ENCODE measurements around the gene RGS11.

GRCh38 chr16:307691-308312 lies 32.1 kb upstream of the RGS11 start:
- no peak for TF ChIP-seq CTCF (conservative IDR thresholded peaks at IDR 0.05 in 1 of 2, IDR thresholded peaks at IDR 0.05 in 1 of 2; ENCODE audit: extremely low read depth in 1 of 2, insufficient read depth in 1 of 2, low read depth in 1 of 2, low read length in 2 of 2)
- no peak for TF ChIP-seq EZH2 (IDR thresholded peaks at IDR 0.05; ENCODE audit: borderline replicate concordance, low read length)
